Breast epithelium (tissue), 4 donors: Measurements from ENCODE around the gene GALNT16. TPM values are rescaled to one million over a fixed set of nuclear protein-coding genes. Genes with fewer than 3 reads are reported as not detected.

Experiments
- DNase-seq, 2 donors: peaks; one replicate each; pipeline ENCODE4 v3.0.0-alpha.2; 2019; ENCODE audit warnings: low spot score in 2 of 2
- H3K27ac ChIP-seq, 2 donors: fragments of 200-600 bp; sonication (generic) in 1 of 2; one replicate each; pipeline ENCODE4 v1.5.1; 2016 to 2019; ENCODE audit warnings: mild to moderate bottlenecking in 1 of 2
- H3K27me3 ChIP-seq, 2 donors: fragments of 200-600 bp; sonication (generic) in 1 of 2; one replicate each; pipeline versions ENCODE4 v1.5.1 to v1.6.0; 2017 to 2019; ENCODE audit warnings: control low read depth in 1 of 2, mild to moderate bottlenecking in 1 of 2
- H3K36me3 ChIP-seq: fragments of 200-600 bp; one replicate; pipeline ENCODE4 v1.5.1; 2019
- H3K4me1 ChIP-seq, 2 donors: fragments of 200-600 bp; sonication (generic); one replicate each; pipeline ENCODE4 v1.5.1; 2016 to 2019; ENCODE audit warnings: control low read depth in 1 of 2
- H3K4me3 ChIP-seq, 3 donors: fragments of 200-600 bp; sonication (generic); 1 replicate in 2 of 3; 2 replicates in 1 of 3; pipeline ENCODE4 v1.5.1; 2016 to 2019; ENCODE audit warnings: mild to moderate bottlenecking in 3 of 3, moderate library complexity in 2 of 3
- H3K9me3 ChIP-seq, 2 donors: fragments of 200-600 bp; sonication (generic) in 1 of 2; one replicate each; pipeline ENCODE4 v1.5.1; 2016 to 2019; ENCODE audit warnings: control low read depth in 1 of 2
- CTCF ChIP-seq, 3 donors: fragments of 450-650 bp; IDR thresholded peaks; one replicate each; pipeline ENCODE4 v1.5.1; 2016 to 2017; ENCODE audit warnings: antibody characterized with exemption in 3 of 3, mild to moderate bottlenecking in 3 of 3, moderate library complexity in 3 of 3
- POLR2A ChIP-seq: fragments of 450-650 bp; IDR thresholded peaks from one replicate; pipeline ENCODE4 v1.6.1; 2016; ENCODE audit warnings: antibody characterized with exemption, mild to moderate bottlenecking, moderate library complexity
- POLR2AphosphoS5 ChIP-seq, 3 donors: sonication (generic); formaldehyde crosslinking; IDR thresholded peaks; one replicate each; pipeline ENCODE4 v1.6.1; 2017; ENCODE audit warnings: antibody characterized with exemption in 3 of 3
- intact Hi-C: fragments of 100-400 bp; cut with DNase I; formaldehyde crosslinking; loops from one replicate; pipeline ENCODE4 v1.15.1; 2023; ENCODE audit warnings: low total_unique reads
- total RNA-seq, 3 donors: library from RNA; depleted of rRNA; stranded (reverse); fragments of >200 nt; gene quantifications; one replicate each; pipeline ENCODE4 v1.1.0, GENCODE V29; 2016

The GALNT16 gene
- total RNA-seq, 3 donors from 2014 or later, result 6.3 to 20.6 (median 8.8) TPM

DNA sequence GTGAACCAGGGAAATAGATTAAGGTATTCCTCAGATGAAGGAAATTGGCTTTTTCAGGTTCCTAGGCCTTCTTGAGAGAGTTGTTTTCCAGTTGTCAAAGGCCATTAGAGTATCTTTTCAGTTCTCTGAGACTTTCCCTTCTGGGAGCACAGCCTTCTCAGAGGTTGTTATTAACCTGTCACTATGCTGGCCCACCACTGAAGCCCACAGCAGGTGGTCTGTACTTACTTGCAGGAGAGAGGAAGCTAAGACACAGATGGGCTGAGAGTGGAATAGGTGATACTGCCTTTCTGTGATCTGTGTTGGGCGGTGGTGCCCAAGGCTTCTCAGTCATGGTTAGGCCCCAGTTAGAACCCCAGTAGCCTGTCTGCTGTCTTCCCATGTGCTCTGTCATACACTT is 22.8 kb upstream of the GALNT16 start:
- intact Hi-C loops, result no loop called here
- Histone ChIP-seq H3K27me3 (no peaks in the 10 kb centered on the region), H3K9me3 (no peaks in the 10 kb centered on the region), H3K27ac (no peak overlapping the region), H3K4me3 (no peak overlapping the region), H3K36me3 (peaks cover 10% of the 10 kb centered on the region), H3K4me1 (no peaks in the 10 kb centered on the region)
- TF ChIP-seq CTCF (IDR thresholded peaks at IDR 0.05) (no peak), POLR2AphosphoS5 (IDR thresholded peaks at IDR 0.05) (no peak), POLR2A (no peak)
- DNase-seq, result no peak

GRCh38 chr14:69237584-69237983 is 22.4 kb upstream of the GALNT16 start:
- Histone ChIP-seq H3K4me3 (no peak overlapping the region), H3K4me1 (no peaks in the 10 kb centered on the region), H3K9me3 (no peaks in the 10 kb centered on the region), H3K36me3 (peaks cover 10% of the 10 kb centered on the region), H3K27ac (no peak overlapping the region), H3K27me3 (no peaks in the 10 kb centered on the region)
- no peak for DNase-seq
- intact Hi-C loops, result no loop called here
- no peak for TF ChIP-seq POLR2AphosphoS5 (IDR thresholded peaks at IDR 0.05)
- no peak for TF ChIP-seq CTCF (IDR thresholded peaks at IDR 0.05)
- TF ChIP-seq POLR2A, result no peak

DNA sequence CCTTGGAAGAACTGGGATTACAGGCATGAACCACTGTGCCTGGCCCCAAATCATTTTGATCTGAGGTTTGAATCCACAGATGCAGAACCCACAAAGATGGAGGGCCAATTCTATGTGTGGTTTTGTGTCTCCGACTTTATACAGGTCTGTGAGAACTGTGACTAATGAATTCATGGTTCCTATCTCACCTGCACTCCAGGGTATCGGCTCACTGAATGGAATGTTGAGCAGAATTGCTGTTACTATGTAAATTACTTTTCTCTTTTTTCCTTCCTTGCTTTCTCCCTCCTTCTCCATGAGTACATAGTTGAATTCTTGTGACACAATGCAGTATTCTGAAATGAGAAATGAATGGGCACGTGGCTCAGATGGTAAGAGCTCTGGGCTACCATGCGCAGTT is 21.1 kb upstream of the GALNT16 start:
- DNase-seq, result no peak
- Histone ChIP-seq H3K27ac (no peak overlapping the region), H3K4me3 (no peak overlapping the region), H3K4me1 (no peaks in the 10 kb centered on the region), H3K9me3 (no peaks in the 10 kb centered on the region), H3K27me3 (no peaks in the 10 kb centered on the region), H3K36me3 (peaks cover 10% of the 10 kb centered on the region)
- TF ChIP-seq POLR2AphosphoS5 (IDR thresholded peaks at IDR 0.05), result no peak
- TF ChIP-seq CTCF (IDR thresholded peaks at IDR 0.05), result no peak
- TF ChIP-seq POLR2A, result no peak
- intact Hi-C loops, result no loop called here

DNA sequence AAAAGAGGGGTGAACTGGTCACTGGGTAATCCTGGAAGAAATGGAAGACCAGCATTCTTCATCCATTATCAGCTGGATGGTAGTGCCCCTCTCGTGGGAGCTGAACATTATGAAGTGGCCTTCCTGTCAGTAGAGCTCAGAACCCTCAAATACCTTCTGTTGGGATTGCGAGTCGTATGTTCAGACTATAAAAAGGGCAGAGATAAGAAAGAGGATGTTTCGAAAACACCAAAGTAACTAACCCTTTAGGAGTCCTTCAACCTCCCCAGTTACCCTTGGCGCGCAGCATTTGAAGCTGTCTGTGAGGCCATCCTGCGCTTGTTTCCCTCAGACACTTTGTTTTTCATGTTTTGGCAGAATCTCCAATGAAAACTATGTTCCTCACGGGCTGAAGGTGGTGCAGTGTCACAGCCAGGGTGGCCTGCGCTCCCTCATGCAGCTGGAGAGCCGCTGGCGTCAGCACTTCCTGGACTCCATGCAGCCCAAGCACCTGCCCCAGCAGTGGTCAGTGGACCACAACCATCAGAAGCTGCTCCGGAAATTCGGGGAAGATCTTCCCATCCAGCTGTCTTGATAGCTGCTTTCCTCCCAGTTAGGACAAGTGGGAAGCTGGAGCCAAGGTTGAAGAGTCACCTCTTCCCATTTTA is 19.3 kb upstream of the GALNT16 start:
- H3K9me3 ChIP-seq, result no peaks in the 10 kb centered on the region
- H3K27me3 ChIP-seq, result no peaks in the 10 kb centered on the region
- H3K27ac ChIP-seq, result no peak overlapping the region
- no peak for DNase-seq
- TF ChIP-seq POLR2A (no peak), POLR2AphosphoS5 (IDR thresholded peaks at IDR 0.05) (no peak), CTCF (IDR thresholded peaks at IDR 0.05) (no peak)
- peaks cover 9% of the 10 kb centered on the region for H3K36me3 ChIP-seq
- intact Hi-C loops, result loop anchor here (10.0 kb wide), 1 partner anchor 224 kb away; no protein-coding TSS in a partner anchor
- no peaks in the 10 kb centered on the region for H3K4me1 ChIP-seq
- no peak overlapping the region for H3K4me3 ChIP-seq

DNA sequence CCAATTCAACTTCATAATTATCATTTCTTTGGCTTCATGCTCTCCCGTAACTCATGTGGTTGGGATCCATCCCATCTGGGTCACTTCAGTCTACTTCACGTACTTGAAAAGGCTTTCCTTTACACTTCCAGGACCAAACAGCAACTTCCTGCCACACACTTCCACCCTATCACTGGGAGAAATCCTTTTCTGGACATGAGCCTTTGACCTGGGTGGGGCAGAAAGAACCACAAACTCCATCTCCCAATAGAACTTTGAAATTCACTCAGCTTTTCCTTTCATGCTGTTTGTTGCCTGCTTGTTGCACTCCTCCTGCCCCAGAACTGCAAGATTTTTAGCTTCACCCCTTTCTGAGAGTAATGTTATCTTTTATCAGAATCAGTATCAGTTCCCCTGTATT is 18.4 kb upstream of the GALNT16 start:
- no peak overlapping the region for H3K4me3 ChIP-seq
- intact Hi-C loops, result loop anchor here (10.0 kb wide), 1 partner anchor 223 kb away; no protein-coding TSS in a partner anchor
- no peaks in the 10 kb centered on the region for H3K36me3 ChIP-seq
- TF ChIP-seq CTCF (IDR thresholded peaks at IDR 0.05), result no peak
- TF ChIP-seq POLR2A, result no peak
- TF ChIP-seq POLR2AphosphoS5 (IDR thresholded peaks at IDR 0.05), result no peak
- H3K4me1 ChIP-seq, result no peaks in the 10 kb centered on the region
- H3K27ac ChIP-seq, result no peak overlapping the region
- no peaks in the 10 kb centered on the region for H3K9me3 ChIP-seq
- no peak for DNase-seq
- no peaks in the 10 kb centered on the region for H3K27me3 ChIP-seq
